ENCODE results near the gene UBE3C.
"Not testable (repeated sequence)": the region's sequence is repeated elsewhere in the genome, so short reads cannot be mapped to it uniquely, and the experiment has no call there.

UBE3C gene

DNA sequence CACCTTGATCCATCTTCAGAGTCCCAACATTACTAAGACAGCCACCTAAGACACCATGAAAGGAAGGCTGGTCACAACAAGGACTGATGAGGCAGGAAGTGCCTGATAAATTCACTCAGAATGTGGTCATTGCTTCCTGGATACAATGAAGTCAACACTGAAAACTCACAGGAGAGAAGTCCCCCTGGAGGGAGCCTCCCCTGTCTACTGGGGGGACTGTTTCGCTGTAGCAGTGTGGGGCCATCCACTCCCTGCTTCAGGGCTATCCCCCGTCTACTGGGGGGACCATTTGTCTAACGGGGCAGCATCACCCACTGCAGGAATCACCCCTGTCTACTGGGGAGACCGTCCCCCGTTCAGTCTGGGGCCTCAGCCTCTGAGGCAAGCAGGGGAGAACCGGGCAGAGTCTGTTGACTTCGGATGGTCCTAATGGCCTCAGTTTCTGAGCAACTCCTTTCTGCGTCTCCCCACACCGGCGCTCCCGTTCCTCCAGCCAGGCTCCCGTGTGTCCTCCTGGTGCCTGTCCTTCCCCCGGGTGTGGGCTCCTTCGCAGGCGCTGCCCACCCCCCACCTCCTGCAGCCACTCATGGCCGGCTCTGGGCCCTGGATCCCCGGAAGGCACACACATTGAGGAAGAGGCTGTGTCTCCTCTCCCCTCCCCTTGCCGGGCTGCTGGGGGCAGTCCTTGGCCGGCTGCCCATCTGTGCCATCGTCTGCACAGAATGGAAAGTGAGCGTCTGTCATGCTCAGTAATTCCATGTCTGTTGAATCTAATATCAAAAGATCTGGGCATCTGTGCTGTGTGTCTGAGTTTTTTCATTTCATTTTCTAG is 138.2 kb downstream of the UBE3C start:
- H3K27me3 ChIP-seq (ENCODE audit: control insufficient read depth in 1 of 2, insufficient read depth in 1 of 2, low read length in 2 of 2): no peaks in the 10 kb centered on the region
- H3K23ac ChIP-seq (ENCODE audit: low read length in 2 of 2): no peak overlapping the region
- H2BK5ac ChIP-seq (ENCODE audit: low read depth, low read length, poor library complexity, severe bottlenecking): no peak overlapping the region

GRCh38 chr7:157277568-157277967 is 138.8 kb downstream of the UBE3C start:
- DNase-seq; H4K8ac ChIP-seq (ENCODE audit: low read length); H3K14ac ChIP-seq (ENCODE audit: low read length in 2 of 2); H2BK5ac ChIP-seq (ENCODE audit: low read depth, low read length, poor library complexity, severe bottlenecking); H3K4me3 ChIP-seq (ENCODE audit: insufficient read depth in 1 of 2, low read depth in 1 of 2, low read length in 2 of 2); H3K27me3 ChIP-seq (ENCODE audit: control insufficient read depth in 1 of 2, insufficient read depth in 1 of 2, low read length in 2 of 2); H3K9ac ChIP-seq (ENCODE audit: low read length); H3K36me3 ChIP-seq (ENCODE audit: control insufficient read depth in 1 of 2, insufficient read depth in 2 of 2, low read depth in 1 of 2, low read length in 2 of 2); H2BK12ac ChIP-seq (ENCODE audit: low read length in 2 of 2); H4K91ac ChIP-seq (ENCODE audit: low read length); H2BK15ac ChIP-seq (ENCODE audit: low read depth, poor library complexity, severe bottlenecking); H2AK5ac ChIP-seq (ENCODE audit: low read length, severe bottlenecking); H2AFZ ChIP-seq (ENCODE audit: low read depth, low read length); H3K4me2 ChIP-seq (ENCODE audit: low read length, poor library complexity, severe bottlenecking); H3K9me3 ChIP-seq (ENCODE audit: control insufficient read depth, low read length); H3K79me1 ChIP-seq (replicated peaks; ENCODE audit: low read length, poor library complexity, severe bottlenecking); H3K18ac ChIP-seq (ENCODE audit: low read depth in 1 of 2, low read length in 2 of 2); H3K4ac ChIP-seq (ENCODE audit: low read depth in 1 of 2, low read length in 2 of 2); H3K27ac ChIP-seq (ENCODE audit: low read length, poor library complexity, severe bottlenecking); H2BK120ac ChIP-seq (ENCODE audit: low read depth, low read length); H3K23ac ChIP-seq (ENCODE audit: low read length in 2 of 2): not testable (repeated sequence)
- WGBS: 97% methylated on average over 12 of the region's 12 CpGs
- peaks cover 23% of the 10 kb centered on the region for H3K4me1 ChIP-seq (ENCODE audit: control insufficient read depth, insufficient read depth, low read depth, low read length)

More for the DNA sequence above, 138.2 kb downstream of the UBE3C start:
- Histone ChIP-seq H3K14ac (ENCODE audit: low read length in 2 of 2) (peak overlapping the region in 1 of 2 experiments; percentile 64), H3K18ac (ENCODE audit: low read depth in 1 of 2, low read length in 2 of 2) (peak overlapping the region; percentile 23 to 73), H3K4me2 (ENCODE audit: low read length, poor library complexity, severe bottlenecking) (no peak overlapping the region), H3K4me1 (ENCODE audit: control insufficient read depth, insufficient read depth, low read depth, low read length) (peaks cover 21% of the 10 kb centered on the region), H3K79me1 (replicated peaks; ENCODE audit: low read length, poor library complexity, severe bottlenecking) (no peaks in the 10 kb centered on the region), H2AFZ (ENCODE audit: low read depth, low read length) (peak overlapping the region; percentile 66), H4K91ac (ENCODE audit: low read length) (peak overlapping the region; percentile 54), H3K4me3 (ENCODE audit: insufficient read depth in 1 of 2, low read depth in 1 of 2, low read length in 2 of 2) (no peak overlapping the region), H2BK120ac (ENCODE audit: low read depth, low read length) (no peak overlapping the region), H3K9ac (ENCODE audit: low read length) (no peak overlapping the region), H4K8ac (ENCODE audit: low read length) (peak overlapping the region; percentile 57), H2AK5ac (ENCODE audit: low read length, severe bottlenecking) (peak overlapping the region; percentile 19), H3K4ac (ENCODE audit: low read depth in 1 of 2, low read length in 2 of 2) (peak overlapping the region; percentile 20 to 46), H3K36me3 (ENCODE audit: control insufficient read depth in 1 of 2, insufficient read depth in 2 of 2, low read depth in 1 of 2, low read length in 2 of 2) (peaks cover 0 to 5% of the 10 kb centered on the region in 2 experiments), H3K9me3 (ENCODE audit: control insufficient read depth, low read length) (no peaks in the 10 kb centered on the region), H2BK15ac (ENCODE audit: low read depth, poor library complexity, severe bottlenecking) (no peak overlapping the region), H2BK12ac (ENCODE audit: low read length in 2 of 2) (no peak overlapping the region), H3K27ac (ENCODE audit: low read length, poor library complexity, severe bottlenecking) (no peak overlapping the region)
- 82% methylated on average over 21 of the region's 21 CpGs for WGBS
- DNase-seq: peak; percentile 50

- no peak overlapping the region for H3K23ac ChIP-seq (ENCODE audit: low read length in 2 of 2)
- H2AFZ ChIP-seq (ENCODE audit: low read depth, low read length): no peak overlapping the region
- H3K9ac ChIP-seq (ENCODE audit: low read length): no peak overlapping the region
- no peak overlapping the region for H4K8ac ChIP-seq (ENCODE audit: low read length)
- no peak overlapping the region for H2BK120ac ChIP-seq (ENCODE audit: low read depth, low read length)
- H2AK5ac ChIP-seq (ENCODE audit: low read length, severe bottlenecking): no peak overlapping the region
- DNase-seq: no peak
- H4K91ac ChIP-seq (ENCODE audit: low read length): peak overlapping the region; percentile 49
- H3K9me3 ChIP-seq (ENCODE audit: control insufficient read depth, low read length): no peaks in the 10 kb centered on the region
- H3K18ac ChIP-seq (ENCODE audit: low read depth in 1 of 2, low read length in 2 of 2): no peak overlapping the region
- H3K4me1 ChIP-seq (ENCODE audit: control insufficient read depth, insufficient read depth, low read depth, low read length): peaks cover 19% of the 10 kb centered on the region
- no peaks in the 10 kb centered on the region for H3K36me3 ChIP-seq (ENCODE audit: control insufficient read depth in 1 of 2, insufficient read depth in 2 of 2, low read depth in 1 of 2, low read length in 2 of 2)
- no peaks in the 10 kb centered on the region for H3K79me1 ChIP-seq (replicated peaks; ENCODE audit: low read length, poor library complexity, severe bottlenecking)
- WGBS: 92% methylated on average over 11 of the region's 11 CpGs
- H2BK12ac ChIP-seq (ENCODE audit: low read length in 2 of 2): no peak overlapping the region
- H2BK5ac ChIP-seq (ENCODE audit: low read depth, low read length, poor library complexity, severe bottlenecking): no peak overlapping the region
- H3K27ac ChIP-seq (ENCODE audit: low read length, poor library complexity, severe bottlenecking): no peak overlapping the region
- no peak overlapping the region for H3K14ac ChIP-seq (ENCODE audit: low read length in 2 of 2)
- H2BK15ac ChIP-seq (ENCODE audit: low read depth, poor library complexity, severe bottlenecking): no peak overlapping the region
- no peaks in the 10 kb centered on the region for H3K27me3 ChIP-seq (ENCODE audit: control insufficient read depth in 1 of 2, insufficient read depth in 1 of 2, low read length in 2 of 2)
- H3K4me3 ChIP-seq (ENCODE audit: insufficient read depth in 1 of 2, low read depth in 1 of 2, low read length in 2 of 2): no peak overlapping the region
- H3K4ac ChIP-seq (ENCODE audit: low read depth in 1 of 2, low read length in 2 of 2): no peak overlapping the region
- H3K4me2 ChIP-seq (ENCODE audit: low read length, poor library complexity, severe bottlenecking): no peak overlapping the region
Measured at GRCh38 chr7:157278167-157278790, 139.6 kb downstream of the UBE3C start.

Measured in mesenchymal stem cell (in vitro differentiated cells and primary cell).